ENCODE measurements around the gene PILRB.
"Not testable (repeated sequence)": the region's sequence is repeated elsewhere in the genome, so short reads cannot be mapped to it uniquely, and the experiment has no call there.

The PILRB gene

GRCh38 chr7:100358027-100358856, at the start of gene PILRB:
Gene PILRB (plus strand): TSS chr7:100358117. CDS start chr7:100358303, 186 bp downstream.
- no peak for FAIRE-seq

GRCh38 chr7:100318329-100318728, 39.6 kb upstream of the PILRB start:
- not testable (repeated sequence) for FAIRE-seq

- not testable (repeated sequence) for FAIRE-seq
Observed at GRCh38 chr7:100321648-100322047, 36.3 kb upstream of the PILRB start.

- not testable (repeated sequence) for FAIRE-seq
Observed at GRCh38 chr7:100324194-100324593, 33.7 kb upstream of the PILRB start.

- FAIRE-seq = not testable (repeated sequence)
Observed at GRCh38 chr7:100325671-100326070, 32.2 kb upstream of the PILRB start.

- FAIRE-seq = not testable (repeated sequence)
Observed at GRCh38 chr7:100326914-100327313, 31.0 kb upstream of the PILRB start.

GRCh38 chr7:100335566-100336466, 22.1 kb upstream of the PILRB start:
- FAIRE-seq = peak; percentile 99

GRCh38 chr7:100338083-100338696, 19.7 kb upstream of the PILRB start:
- not testable (repeated sequence) for FAIRE-seq

GRCh38 chr7:100341286-100341685, 16.6 kb upstream of the PILRB start:
- FAIRE-seq = not testable (repeated sequence)

GRCh38 chr7:100342765-100343164, 15.2 kb upstream of the PILRB start:
- no peak for FAIRE-seq

GRCh38 chr7:100344124-100344559, 13.8 kb upstream of the PILRB start:
- FAIRE-seq = not testable (repeated sequence)

- not testable (repeated sequence) for FAIRE-seq
Observed at GRCh38 chr7:100344560-100345287, 13.2 kb upstream of the PILRB start.

- not testable (repeated sequence) for FAIRE-seq
Observed at GRCh38 chr7:100345288-100345672, 12.6 kb upstream of the PILRB start.

GRCh38 chr7:100346921-100347320, 11.0 kb upstream of the PILRB start:
- FAIRE-seq = no peak

GRCh38 chr7:100348805-100349204, 9.1 kb upstream of the PILRB start:
- no peak for FAIRE-seq

GRCh38 chr7:100349757-100350156, 8.2 kb upstream of the PILRB start:
- FAIRE-seq = no peak

GRCh38 chr7:100351657-100352058, 6.3 kb upstream of the PILRB start:
- no peak for FAIRE-seq

- not testable (repeated sequence) for FAIRE-seq
Observed at GRCh38 chr7:100352230-100352781, 5.6 kb upstream of the PILRB start.

GRCh38 chr7:100352984-100353684, 4.8 kb upstream of the PILRB start:
- no peak for FAIRE-seq

GRCh38 chr7:100353685-100354330, 4.1 kb upstream of the PILRB start:
- no peak for FAIRE-seq
